NK-92 (cell line): ENCODE results near the gene CEP95.
"Not testable (repeated sequence)": the region's sequence is repeated elsewhere in the genome, so short reads cannot be mapped to it uniquely, and the experiment has no call there.

Experiments used
- DNase-seq: peaks from one replicate; lab custom pipeline; 2025; ENCODE audit not compliant: unreplicated experiment; lab: John Stamatoyannopoulos, UW

Gene CEP95

GRCh38 chr17:64494121-64494520, 12.7 kb upstream of the CEP95 start:
- DNase-seq = no peak

- not testable (repeated sequence) for DNase-seq
Observed at GRCh38 chr17:64495300-64495699, 11.5 kb upstream of the CEP95 start.

GRCh38 chr17:64496348-64496785, 10.4 kb upstream of the CEP95 start:
- no peak for DNase-seq

GRCh38 chr17:64496786-64497564, 9.8 kb upstream of the CEP95 start, which contains the start of gene POLG2:
TSS of gene POLG2 (minus strand) at chr17:64497054. CDS start at chr17:64496968, 86 bp downstream.
- peak; percentile 62 for DNase-seq

GRCh38 chr17:64497565-64498035, 9.2 kb upstream of the CEP95 start:
- no peak for DNase-seq

- DNase-seq = no peak
Observed at GRCh38 chr17:64498308-64499203, 8.2 kb upstream of the CEP95 start.

- DNase-seq = no peak
Observed at GRCh38 chr17:64499805-64500486, 6.8 kb upstream of the CEP95 start.

- DNase-seq = no peak
Observed at GRCh38 chr17:64500487-64500859, 6.3 kb upstream of the CEP95 start.

GRCh38 chr17:64500862-64501765, 5.7 kb upstream of the CEP95 start:
- DNase-seq = no peak

GRCh38 chr17:64502021-64502420, 4.8 kb upstream of the CEP95 start:
- no peak for DNase-seq

GRCh38 chr17:64502809-64503208, 4.0 kb upstream of the CEP95 start:
- DNase-seq = no peak

GRCh38 chr17:64503341-64503740, 3.4 kb upstream of the CEP95 start:
- DNase-seq = no peak

- no peak for DNase-seq
Observed at GRCh38 chr17:64503821-64504768, 2.7 kb upstream of the CEP95 start.

GRCh38 chr17:64504769-64505339, 1.9 kb upstream of the CEP95 start:
- DNase-seq = no peak

- no peak for DNase-seq
Observed at GRCh38 chr17:64505340-64506200, 1.2 kb upstream of the CEP95 start.

GRCh38 chr17:64506201-64506575, 589 bp upstream of the CEP95 start, which contains the start of gene DDX5:
TSS of gene DDX5 (minus strand) at chr17:64506289. CDS start at chr17:64506119, 170 bp downstream.
- DNase-seq = peak; percentile 95

- DNase-seq = no peak
Observed at GRCh38 chr17:64507413-64507782, 621 bp downstream of the CEP95 start.

- no peak for DNase-seq
Observed at GRCh38 chr17:64508683-64509082, 1.9 kb downstream of the CEP95 start.
